ENCODE data around the gene ALKBH4. TPM values are rescaled to one million over a fixed set of nuclear protein-coding genes. Genes with fewer than 3 reads are reported as not detected.

ALKBH4 gene
- total RNA-seq, 4 donors from 2014 or later = 10.7 to 40.5 (median 18.7) TPM

DNA sequence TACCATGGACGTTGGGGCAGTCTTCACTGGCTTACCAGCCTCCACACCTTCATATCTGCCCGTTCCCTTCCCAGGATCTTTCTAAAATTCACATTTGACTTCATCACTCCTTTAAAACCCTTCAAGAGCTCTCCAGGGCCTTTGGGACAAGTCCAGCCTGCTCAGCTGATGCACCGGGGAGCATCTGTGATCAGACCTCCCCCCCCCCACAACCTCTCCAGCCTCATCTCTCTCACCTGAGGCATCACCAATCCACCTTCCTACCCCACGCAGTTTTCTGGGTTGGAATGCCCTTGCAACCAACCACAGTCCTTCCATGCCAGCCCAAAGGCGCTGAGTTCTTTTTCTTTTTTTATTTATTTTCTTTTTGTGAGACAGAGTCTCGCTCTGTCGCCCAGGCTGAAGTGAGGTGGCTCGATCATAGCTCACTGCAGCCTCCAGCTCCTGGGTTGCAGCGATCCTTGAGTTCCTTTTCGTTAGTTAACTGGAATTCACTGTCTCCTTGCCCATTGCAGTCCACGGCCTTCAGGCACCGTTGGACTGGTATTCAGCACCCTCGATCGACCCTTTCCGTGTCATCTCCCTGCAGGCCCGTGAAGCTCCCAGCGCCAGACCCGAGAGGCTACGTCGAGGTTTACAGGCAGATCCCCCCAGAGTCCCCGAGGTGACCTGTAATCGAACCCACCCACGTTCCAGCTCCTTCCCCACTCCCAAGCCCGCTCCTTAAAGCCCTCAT is 654 bp downstream of the ALKBH4 start:
- H3K4me1 ChIP-seq = peaks cover 4 to 19% (median 14%) of the 10 kb centered on the region in 4 donors
- peak overlapping the region; percentile 47 to 80 (median 70) for H3K27ac ChIP-seq
- no peaks in the 10 kb centered on the region for H3K27me3 ChIP-seq
- no peak for DNase-seq
- H3K9me3 ChIP-seq = no peaks in the 10 kb centered on the region
- peaks cover 0 to 15% (median 0%) of the 10 kb centered on the region in 3 donors for H3K36me3 ChIP-seq
- TF ChIP-seq, protein P1, sequence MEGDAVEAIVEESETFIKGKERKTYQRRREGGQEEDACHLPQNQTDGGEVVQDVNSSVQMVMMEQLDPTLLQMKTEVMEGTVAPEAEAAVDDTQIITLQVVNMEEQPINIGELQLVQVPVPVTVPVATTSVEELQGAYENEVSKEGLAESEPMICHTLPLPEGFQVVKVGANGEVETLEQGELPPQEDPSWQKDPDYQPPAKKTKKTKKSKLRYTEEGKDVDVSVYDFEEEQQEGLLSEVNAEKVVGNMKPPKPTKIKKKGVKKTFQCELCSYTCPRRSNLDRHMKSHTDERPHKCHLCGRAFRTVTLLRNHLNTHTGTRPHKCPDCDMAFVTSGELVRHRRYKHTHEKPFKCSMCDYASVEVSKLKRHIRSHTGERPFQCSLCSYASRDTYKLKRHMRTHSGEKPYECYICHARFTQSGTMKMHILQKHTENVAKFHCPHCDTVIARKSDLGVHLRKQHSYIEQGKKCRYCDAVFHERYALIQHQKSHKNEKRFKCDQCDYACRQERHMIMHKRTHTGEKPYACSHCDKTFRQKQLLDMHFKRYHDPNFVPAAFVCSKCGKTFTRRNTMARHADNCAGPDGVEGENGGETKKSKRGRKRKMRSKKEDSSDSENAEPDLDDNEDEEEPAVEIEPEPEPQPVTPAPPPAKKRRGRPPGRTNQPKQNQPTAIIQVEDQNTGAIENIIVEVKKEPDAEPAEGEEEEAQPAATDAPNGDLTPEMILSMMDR (IDR thresholded peaks at IDR 0.05) = no peak
- TF ChIP-seq POLR2A (IDR thresholded peaks at IDR 0.05) = no peak
- peak overlapping the region; percentile 70 to 87 (median 76) for H3K4me3 ChIP-seq

GRCh38 chr7:102460467-102460866 is 4.2 kb downstream of the ALKBH4 start:
- no peak for TF ChIP-seq POLR2A (IDR thresholded peaks at IDR 0.05)
- TF ChIP-seq, protein P1 (IDR thresholded peaks at IDR 0.05) = no peak
- DNase-seq = no peak

GRCh38 chr7:102459221-102459844 is 5.3 kb downstream of the ALKBH4 start:
- H3K27ac ChIP-seq = no peak overlapping the region
- no peaks in the 10 kb centered on the region for H3K9me3 ChIP-seq
- no peak overlapping the region for H3K4me3 ChIP-seq
- H3K27me3 ChIP-seq = no peaks in the 10 kb centered on the region
- H3K36me3 ChIP-seq = peaks cover 0 to 30% (median 0%) of the 10 kb centered on the region in 3 donors
- peaks cover 0 to 6% (median 6%) of the 10 kb centered on the region in 4 donors for H3K4me1 ChIP-seq
- TF ChIP-seq POLR2A (IDR thresholded peaks at IDR 0.05) = no peak
- TF ChIP-seq, protein P1 (IDR thresholded peaks at IDR 0.05) = no peak
- no peak for DNase-seq

More at GRCh38 chr7:102460467-102460866, 4.2 kb downstream of the ALKBH4 start:
- Histone ChIP-seq H3K9me3 (no peaks in the 10 kb centered on the region), H3K36me3 (peaks cover 0 to 30% (median 0%) of the 10 kb centered on the region in 3 donors), H3K27me3 (no peaks in the 10 kb centered on the region), H3K4me1 (peaks cover 0 to 7% (median 6%) of the 10 kb centered on the region in 4 donors), H3K4me3 (no peak overlapping the region), H3K27ac (no peak overlapping the region)

DNA sequence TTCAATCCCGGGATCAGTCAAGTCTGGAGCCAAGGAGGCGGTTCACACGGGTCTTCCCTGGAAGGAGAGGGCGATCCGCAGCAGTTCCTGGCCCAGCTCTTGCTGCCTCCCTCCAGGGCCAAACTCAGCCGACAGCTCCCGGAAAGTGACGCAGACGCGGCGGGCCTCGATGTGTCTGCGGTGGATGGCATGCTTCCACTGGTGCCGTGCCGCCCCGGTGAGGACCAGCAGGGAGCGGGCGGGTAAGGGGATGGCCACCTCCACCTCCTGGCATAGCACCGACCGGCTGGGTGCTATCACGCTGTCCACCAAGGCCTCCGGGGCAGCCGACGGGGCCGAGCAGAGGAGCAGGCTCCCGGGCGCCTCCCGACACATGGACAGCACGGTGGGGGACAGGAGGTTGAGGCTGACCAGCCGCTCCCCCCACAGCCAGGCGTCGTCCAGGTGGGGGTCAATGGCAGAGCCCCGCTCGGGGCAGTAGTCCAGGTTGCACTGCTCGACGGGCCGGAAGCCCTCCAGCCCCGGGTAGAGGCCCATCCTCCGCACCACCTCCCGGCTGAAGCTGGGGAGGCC is 7.2 kb downstream of the ALKBH4 start:
- no peak overlapping the region for H3K4me3 ChIP-seq
- no peak for TF ChIP-seq POLR2A (IDR thresholded peaks at IDR 0.05)
- TF ChIP-seq, protein P1 (IDR thresholded peaks at IDR 0.05) = no peak
- H3K9me3 ChIP-seq = no peaks in the 10 kb centered on the region
- peaks cover 0 to 30% (median 0%) of the 10 kb centered on the region in 3 donors for H3K36me3 ChIP-seq
- H3K27me3 ChIP-seq = no peaks in the 10 kb centered on the region
- no peaks in the 10 kb centered on the region for H3K4me1 ChIP-seq
- DNase-seq = no peak
- H3K27ac ChIP-seq = no peak overlapping the region

DNA sequence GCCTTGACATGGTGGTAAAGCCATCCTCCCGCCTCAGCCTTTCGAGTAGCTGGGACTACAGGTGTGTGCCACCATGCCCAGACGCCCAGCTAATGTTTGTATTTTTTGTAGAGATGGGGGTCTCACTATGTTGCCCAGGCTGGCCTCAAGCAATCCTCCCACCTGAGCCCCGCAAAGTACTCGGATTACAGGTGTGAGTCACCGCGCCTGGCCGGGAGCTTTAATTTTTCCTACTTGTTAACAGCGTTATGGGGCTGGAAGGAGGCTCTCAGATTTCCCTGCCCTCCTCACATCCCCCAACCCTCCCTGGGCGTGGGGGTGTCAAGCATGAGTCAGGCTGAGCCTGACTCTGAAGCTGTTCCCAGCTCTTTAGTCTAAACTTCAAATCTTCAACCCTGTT is 8.3 kb downstream of the ALKBH4 start:
- H3K4me1 ChIP-seq = no peaks in the 10 kb centered on the region
- no peak overlapping the region for H3K4me3 ChIP-seq
- peaks cover 0 to 30% (median 0%) of the 10 kb centered on the region in 3 donors for H3K36me3 ChIP-seq
- H3K27me3 ChIP-seq = no peaks in the 10 kb centered on the region
- H3K27ac ChIP-seq = no peak overlapping the region
- TF ChIP-seq, protein P1 (IDR thresholded peaks at IDR 0.05) = no peak
- no peak for TF ChIP-seq POLR2A (IDR thresholded peaks at IDR 0.05)
- no peaks in the 10 kb centered on the region for H3K9me3 ChIP-seq
- no peak for DNase-seq
